Hypothalamus (tissue), 51 donors: Measurements from ENCODE around the gene ZNF669.
A peak's percentile ranks its signal among the peaks of the same experiment; 100 is the strongest.
"Not testable (repeated sequence)": the region's sequence is repeated elsewhere in the genome, so short reads cannot be mapped to it uniquely, and the experiment has no call there.

Experiments
- DNase-seq, 51 donors: peaks; one replicate each; lab custom pipeline; 2025; lab: John Stamatoyannopoulos, UW

ZNF669 gene

GRCh38 chr1:247103859-247104591, at the start of gene ZNF669:
Gene ZNF669 (minus strand): TSS chr1:247104356. CDS start chr1:247104199, 157 bp downstream.
- peak; percentile 44 to 98 (median 94) for DNase-seq

- no peak for DNase-seq
These were observed 43.6 kb upstream of the ZNF669 start for GRCh38 chr1:247147781-247148180.

- not testable (repeated sequence) for DNase-seq
These were observed 43.0 kb upstream of the ZNF669 start for GRCh38 chr1:247147120-247147519.

GRCh38 chr1:247146671-247147070, 42.5 kb upstream of the ZNF669 start:
- no peak for DNase-seq

GRCh38 chr1:247145279-247145678, 41.1 kb upstream of the ZNF669 start:
- DNase-seq: no peak

GRCh38 chr1:247139557-247139956, 35.4 kb upstream of the ZNF669 start:
- not testable (repeated sequence) for DNase-seq

GRCh38 chr1:247131236-247131635, 27.1 kb upstream of the ZNF669 start:
- no peak for DNase-seq

GRCh38 chr1:247127519-247128282, 23.5 kb upstream of the ZNF669 start:
- not testable (repeated sequence) for DNase-seq

GRCh38 chr1:247126601-247127000, 22.4 kb upstream of the ZNF669 start:
- not testable (repeated sequence) for DNase-seq

- not testable (repeated sequence) for DNase-seq
These were observed 22.0 kb upstream of the ZNF669 start for GRCh38 chr1:247126166-247126565.

- no peak for DNase-seq
These were observed 17.2 kb upstream of the ZNF669 start for GRCh38 chr1:247121382-247121781.

- not testable (repeated sequence) for DNase-seq
These were observed 16.2 kb upstream of the ZNF669 start for GRCh38 chr1:247120408-247120668.

GRCh38 chr1:247119600-247120407, 15.6 kb upstream of the ZNF669 start:
- DNase-seq: no peak

GRCh38 chr1:247118946-247119446, 14.8 kb upstream of the ZNF669 start:
- DNase-seq: no peak

GRCh38 chr1:247115545-247115944, 11.4 kb upstream of the ZNF669 start:
- no peak for DNase-seq

GRCh38 chr1:247115141-247115510, 11.0 kb upstream of the ZNF669 start:
- no peak for DNase-seq

GRCh38 chr1:247114351-247115140, 10.4 kb upstream of the ZNF669 start:
- DNase-seq: no peak

- no peak for DNase-seq
These were observed 9.6 kb upstream of the ZNF669 start for GRCh38 chr1:247113733-247114271.

GRCh38 chr1:247113094-247113497, 8.9 kb upstream of the ZNF669 start:
- peak in 2 of 51 donors; percentile 4 to 22 for DNase-seq

- no peak for DNase-seq
These were observed 8.3 kb upstream of the ZNF669 start for GRCh38 chr1:247112479-247112781.
